HEK293T (cell line): ENCODE data around the gene RFTN2.

Experiments
- ARNT ChIP-seq: fragments of 450-650 bp; IDR thresholded peaks from 2 replicates; pipeline ENCODE4 v1.6.1; 2017; ENCODE audit warnings: mild to moderate bottlenecking
- BHLHE40 ChIP-seq: fragments of 450-650 bp; IDR thresholded peaks from 2 replicates; pipeline ENCODE4 v1.6.1; 2016; ENCODE audit warnings: mild to moderate bottlenecking, moderate library complexity, borderline replicate concordance
- FOXK2 ChIP-seq: fragments of 450-650 bp; IDR thresholded peaks from 2 replicates; pipeline ENCODE4 v1.6.1; 2016; ENCODE audit warnings: mild to moderate bottlenecking
- FOXM1 ChIP-seq: fragments of 450-650 bp; IDR thresholded peaks from 2 replicates; pipeline ENCODE4 v1.6.1; 2017; ENCODE audit warnings: mild to moderate bottlenecking, borderline replicate concordance
- HDGF ChIP-seq: fragments of 450-650 bp; IDR thresholded peaks from 2 replicates; pipeline ENCODE4 v1.6.1; 2017; ENCODE audit warnings: antibody characterized with exemption, borderline replicate concordance
- LEF1 ChIP-seq: fragments of 450-650 bp; IDR thresholded peaks from 2 replicates; pipeline ENCODE4 v1.6.1; 2017; ENCODE audit warnings: mild to moderate bottlenecking, borderline replicate concordance
- NFRKB ChIP-seq: fragments of 450-650 bp; IDR thresholded peaks from 2 replicates; pipeline ENCODE4 v1.6.1; 2016; ENCODE audit warnings: mild to moderate bottlenecking, moderate library complexity
- PKNOX1 ChIP-seq: fragments of 450-650 bp; IDR thresholded peaks from 2 replicates; pipeline ENCODE4 v1.6.1; 2016
- SP1 ChIP-seq: fragments of 450-650 bp; IDR thresholded peaks from 2 replicates; pipeline ENCODE4 v1.6.1; 2017
- SUZ12 ChIP-seq: fragments of 450-650 bp; IDR thresholded peaks from 2 replicates; pipeline ENCODE4 v1.6.1; 2016; ENCODE audit warnings: mild to moderate bottlenecking
- TARDBP ChIP-seq: fragments of 450-650 bp; IDR thresholded peaks from 2 replicates; pipeline ENCODE4 v1.6.1; 2016
- ZNF384 ChIP-seq: fragments of 450-650 bp; IDR thresholded peaks from 2 replicates; pipeline ENCODE4 v1.6.1; 2016

GRCh38 chr2:197675246-197675645 is at the start of gene RFTN2:
- TF ChIP-seq NFRKB (no peak), FOXK2 (no peak), SP1 (no peak), TARDBP (no peak), LEF1 (no peak), ZNF384 (peak; percentile 20; the same call in 1 of the 2 replicates), BHLHE40 (no peak), ARNT (no peak), SUZ12 (no peak), HDGF (no peak), FOXM1 (no peak), PKNOX1 (no peak)
